NOMO-1 treated with DMSO at 0.1 percent for 48 hours (cell line): ENCODE measurements around the gene COPZ2.
A peak's percentile ranks its signal among the peaks of the same experiment; 100 is the strongest.
"Not testable (repeated sequence)": the region's sequence is repeated elsewhere in the genome, so short reads cannot be mapped to it uniquely, and the experiment has no call there.

Source experiments
- DNase-seq: peaks from one replicate; lab custom pipeline; 2025; ENCODE audit not compliant: unreplicated experiment; lab: John Stamatoyannopoulos, UW

COPZ2 gene

GRCh38 chr17:48031966-48032365 is 5.6 kb downstream of the COPZ2 start:
- DNase-seq, result no peak

- DNase-seq, result no peak
These were observed 7.1 kb downstream of the COPZ2 start for GRCh38 chr17:48030531-48030930.

DNA sequence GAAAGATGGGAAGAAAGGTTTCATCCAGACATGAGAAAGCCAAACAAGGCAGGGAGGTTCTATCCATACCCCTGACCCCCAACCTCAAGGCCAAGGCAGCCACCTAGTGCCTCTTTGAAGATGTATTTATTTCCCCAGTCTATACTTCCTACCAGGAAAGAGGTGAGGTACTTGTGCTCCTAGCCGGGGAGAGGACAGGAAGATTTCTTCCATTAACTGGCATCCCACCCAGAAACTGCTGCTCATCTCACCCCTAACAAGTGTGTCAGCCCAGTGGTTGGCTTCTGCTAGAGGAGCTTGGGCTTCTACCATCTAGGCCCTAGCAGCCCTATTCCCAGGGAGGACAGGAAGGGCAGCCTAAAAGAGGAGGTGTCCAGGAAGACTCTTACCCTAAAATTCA is 8.9 kb downstream of the COPZ2 start:
- no peak for DNase-seq

DNA sequence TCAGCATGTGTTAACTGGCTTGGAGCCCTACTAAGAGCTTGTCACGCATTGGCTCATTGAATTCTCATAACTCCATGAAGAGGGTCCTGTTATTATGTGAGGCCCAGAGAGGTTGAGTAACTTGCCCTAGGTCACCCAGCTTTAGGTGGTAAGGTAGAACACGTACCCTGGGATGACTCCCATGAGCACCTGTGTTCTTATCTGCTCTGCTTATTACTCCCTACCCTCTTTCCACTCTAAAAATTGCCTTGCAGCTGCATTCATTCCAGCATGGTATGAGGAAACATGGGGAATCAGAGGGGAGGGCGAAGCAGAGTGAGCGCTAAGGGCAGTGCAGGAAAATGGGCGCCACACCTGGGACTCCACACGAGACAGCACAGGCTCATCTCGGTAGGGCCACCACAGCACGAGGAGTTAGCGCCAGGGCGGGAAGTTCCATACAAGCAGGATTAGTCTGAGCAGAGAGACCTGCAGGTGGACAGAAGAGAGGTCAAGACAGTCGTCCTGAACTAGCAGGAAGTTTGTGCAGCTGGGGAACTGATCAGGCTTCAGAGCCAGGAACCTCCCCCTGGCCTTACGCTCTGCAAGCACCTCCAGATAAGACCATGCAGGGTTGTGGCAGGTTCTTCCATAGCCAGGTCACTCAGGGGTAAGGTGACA is 10.1 kb downstream of the COPZ2 start:
- DNase-seq, result no peak

- DNase-seq, result peak; percentile 84
These were observed 10.9 kb downstream of the COPZ2 start for GRCh38 chr17:48026502-48027321.

DNA sequence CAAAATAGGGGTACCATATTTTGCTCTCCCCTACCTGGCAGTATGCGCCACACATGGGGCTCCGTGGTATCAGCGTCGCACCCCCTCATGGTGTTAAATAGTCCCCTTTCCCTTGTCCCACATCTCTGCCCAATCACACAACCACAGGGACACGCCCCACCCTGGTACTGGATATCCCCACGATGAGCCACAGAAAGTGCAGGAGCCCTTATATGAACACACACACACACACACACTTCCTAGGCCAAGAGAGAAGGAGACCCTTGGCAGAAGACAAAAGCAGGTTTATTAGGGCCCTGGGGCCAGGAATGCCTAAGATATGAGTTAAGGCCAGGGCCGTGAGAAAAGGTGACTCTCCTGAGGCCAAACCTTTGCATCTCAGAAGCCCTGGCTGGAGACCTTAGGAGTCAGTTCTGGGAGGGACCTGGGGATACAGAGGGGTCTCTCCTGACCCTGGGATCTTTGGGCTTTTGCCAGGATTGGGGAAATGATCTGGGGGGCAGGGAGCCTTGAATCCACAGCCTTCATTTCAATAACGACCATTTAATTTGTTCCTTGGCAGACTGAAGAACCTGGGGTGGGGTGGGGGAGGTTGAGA is 11.6 kb downstream of the COPZ2 start:
- DNase-seq, result no peak

DNA sequence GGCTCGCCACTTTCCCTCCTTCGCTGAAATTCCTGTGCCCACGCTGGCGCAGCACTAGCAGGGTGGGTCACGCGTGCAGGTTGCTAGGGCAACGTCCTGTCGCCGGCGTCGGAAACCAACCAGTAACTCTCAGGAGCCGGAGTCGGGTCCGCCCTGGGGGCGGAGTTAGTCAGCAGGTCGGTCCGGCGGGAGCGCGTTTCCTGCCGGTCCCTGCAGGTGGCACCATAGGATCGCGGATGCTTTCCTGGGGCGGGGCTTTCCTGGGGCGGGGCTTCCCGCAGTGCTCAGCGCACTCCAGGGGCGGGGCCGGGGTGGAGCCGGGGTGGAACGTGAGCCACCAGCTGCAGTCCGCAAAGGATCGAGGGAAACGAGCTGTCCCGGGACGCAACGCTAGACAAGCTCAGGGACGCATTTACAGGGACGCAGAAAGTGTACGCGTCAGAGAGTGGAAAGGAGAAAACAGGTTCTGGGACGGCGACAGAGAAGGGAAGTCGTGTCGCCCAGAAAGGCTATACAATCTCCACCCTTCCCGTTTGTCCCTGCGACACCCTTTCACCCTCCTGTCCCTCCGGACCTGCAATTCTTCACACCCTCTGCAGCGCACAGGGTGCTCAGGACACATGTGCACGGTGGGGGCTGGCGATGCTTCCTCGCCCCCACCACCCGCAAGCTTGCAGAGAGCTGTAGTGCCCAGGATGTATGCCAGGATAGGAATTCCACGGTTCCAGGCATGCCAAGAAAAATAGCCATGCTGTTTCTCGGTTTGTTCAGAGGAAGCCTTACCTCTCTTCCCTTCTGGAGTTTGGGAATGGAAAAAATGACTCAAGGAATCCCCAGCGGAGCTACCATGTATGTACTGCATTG is 12.3 kb downstream of the COPZ2 start:
- peak; percentile 98 for DNase-seq

DNA sequence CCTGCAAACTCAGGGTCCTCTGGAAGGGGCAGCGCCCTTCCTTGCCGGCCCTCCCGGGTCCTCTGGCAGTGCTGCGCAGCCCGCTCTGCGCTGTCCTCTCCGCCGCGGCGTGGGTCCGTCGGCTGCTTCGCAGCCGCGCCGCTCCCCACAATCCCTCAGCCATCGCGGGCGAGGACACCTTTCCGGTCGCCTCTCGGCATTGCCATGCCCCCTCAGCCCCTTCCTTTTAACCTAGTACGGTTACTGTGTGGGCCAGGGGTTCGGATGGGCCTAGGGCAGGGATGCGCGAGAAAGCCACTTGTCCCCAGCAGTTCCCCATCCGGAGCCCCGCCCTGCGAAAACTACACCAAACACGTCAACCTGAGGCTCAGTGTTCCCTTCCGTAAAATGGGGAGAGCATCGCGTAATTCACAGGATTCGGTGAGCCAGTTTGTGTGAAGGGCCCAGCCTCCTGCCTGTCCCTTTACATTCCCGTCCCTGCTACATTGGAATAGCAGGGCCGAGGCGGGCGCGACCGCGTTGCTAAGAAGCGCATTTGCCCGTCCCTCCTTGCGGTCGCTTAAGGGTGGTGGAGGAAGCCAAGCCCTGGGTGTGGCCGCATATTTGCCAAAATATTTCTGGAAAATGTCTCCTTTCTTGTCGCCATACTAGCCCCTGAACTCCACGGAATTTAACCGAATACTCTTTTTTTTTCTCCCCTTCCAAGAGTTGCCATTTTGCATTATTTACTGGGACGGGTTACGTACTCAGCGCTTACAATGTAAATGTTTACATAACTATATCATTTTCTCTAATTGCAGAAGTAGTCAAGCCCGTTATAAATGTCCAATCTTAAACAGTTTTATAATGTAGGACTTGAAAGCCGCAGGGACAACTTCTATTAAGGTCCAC is 13.2 kb downstream of the COPZ2 start:
- DNase-seq, result peak; percentile 42

DNA sequence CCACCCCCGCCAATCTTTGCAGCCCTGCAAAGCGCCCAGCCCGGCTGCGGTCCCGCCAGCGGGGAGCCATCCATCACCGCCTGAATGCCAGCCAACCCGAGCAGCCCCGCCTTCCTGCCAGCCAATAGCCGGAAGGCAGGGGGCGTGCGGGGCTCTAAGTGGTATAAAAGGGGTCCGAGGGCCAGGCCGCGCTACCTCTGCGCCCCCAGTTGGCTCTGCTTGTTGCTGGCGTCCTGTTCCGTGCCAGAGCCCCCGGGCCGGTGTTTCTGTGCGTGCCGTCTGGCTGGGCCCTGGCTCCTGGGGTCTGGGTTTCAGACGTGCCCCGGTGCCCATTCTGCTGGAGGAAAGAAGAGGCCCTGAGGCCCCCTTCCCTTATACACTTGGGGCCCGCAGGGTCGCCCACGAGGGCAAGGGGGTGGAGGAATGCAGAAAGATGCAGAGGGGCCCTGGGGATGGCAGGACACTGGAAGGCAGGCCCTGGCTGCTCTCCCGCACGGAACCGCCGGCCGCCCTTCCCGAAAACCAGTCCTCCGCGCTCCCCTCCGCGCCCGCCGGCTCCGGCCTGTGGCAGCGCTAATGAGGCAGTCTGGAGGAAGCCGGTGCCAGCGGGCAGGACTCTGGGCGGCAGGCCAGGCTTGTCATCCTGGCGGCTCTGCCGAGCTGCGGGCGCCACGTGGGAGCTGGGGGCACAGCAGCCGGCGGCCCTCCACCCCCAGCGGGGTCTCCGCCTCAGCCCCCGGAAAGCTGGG is 14.0 kb downstream of the COPZ2 start:
- DNase-seq, result peak; percentile 52

DNA sequence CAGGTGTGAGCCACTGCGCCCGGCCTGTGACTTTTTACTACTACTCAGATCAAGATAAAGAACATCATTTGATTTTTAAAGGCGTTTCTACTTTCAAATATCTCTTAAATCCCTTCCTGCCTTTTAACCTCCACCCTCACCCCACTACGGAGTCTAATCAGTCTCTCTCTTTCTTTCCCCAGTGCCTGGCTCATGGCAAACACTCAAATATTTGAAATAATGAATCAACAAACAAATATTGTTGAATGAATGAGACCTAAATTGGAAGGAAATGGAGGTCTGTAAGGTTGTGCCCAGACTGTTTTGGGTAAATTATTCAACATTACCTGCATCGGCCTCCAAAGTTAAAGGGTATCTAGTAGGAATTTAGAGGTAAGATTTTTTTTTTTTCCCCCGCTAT is 14.7 kb downstream of the COPZ2 start:
- no peak for DNase-seq

DNA sequence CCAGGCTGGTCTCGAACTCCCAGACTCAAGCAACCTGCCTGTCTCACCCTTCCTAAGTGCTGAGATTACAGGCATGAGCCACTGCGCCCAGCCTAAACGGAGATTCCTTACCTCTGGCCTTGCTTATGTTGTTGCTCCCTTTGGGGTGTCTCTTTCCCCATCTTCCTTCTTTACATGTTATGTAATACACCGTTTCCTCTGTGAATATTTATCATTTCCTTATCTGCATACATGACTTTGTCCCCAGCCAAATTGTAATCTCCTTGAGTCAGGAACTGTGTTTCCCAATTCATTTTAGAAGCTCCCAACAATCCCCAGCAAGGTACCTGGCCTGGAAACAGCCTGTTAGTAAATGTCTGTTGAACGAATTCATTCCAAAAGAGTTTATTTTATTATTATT is 15.7 kb downstream of the COPZ2 start:
- peak; percentile 12 for DNase-seq

DNA sequence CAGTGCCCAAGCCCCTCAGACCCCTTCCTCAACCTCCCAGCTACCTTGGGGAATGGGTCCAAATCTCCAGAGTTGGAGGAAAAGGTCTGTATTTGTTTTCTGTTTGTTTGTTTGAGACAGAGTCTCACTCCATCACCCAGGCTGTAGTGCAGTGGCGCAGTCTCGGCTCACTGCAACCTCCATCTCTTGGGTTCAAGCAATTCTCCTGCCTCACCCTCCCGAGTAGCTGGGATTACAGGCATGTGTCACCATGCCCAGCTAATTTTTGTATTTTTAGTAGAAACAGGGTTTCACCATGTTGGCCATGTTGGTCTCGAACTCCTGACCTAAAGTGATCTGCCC is 19.8 kb downstream of the COPZ2 start:
- DNase-seq, result not testable (repeated sequence)

DNA sequence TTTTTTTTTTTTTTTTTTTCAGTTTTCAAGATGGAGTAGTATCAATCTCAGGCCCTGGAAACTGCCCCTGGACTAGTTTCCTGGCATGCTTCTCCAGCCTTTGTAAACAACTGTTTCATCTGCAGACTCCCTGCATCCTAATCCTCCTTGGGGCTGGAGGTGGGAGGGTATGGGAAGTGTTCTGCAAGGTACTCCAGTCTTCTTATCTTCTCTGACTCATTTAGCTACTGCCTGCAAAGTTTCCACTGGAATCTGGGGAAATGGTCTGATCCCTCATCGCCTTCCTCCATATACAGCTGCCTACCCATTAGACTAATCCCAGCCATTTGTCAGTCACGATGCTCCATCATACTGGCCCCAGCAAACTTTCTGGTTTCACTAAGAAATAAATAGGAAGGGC is 21.5 kb downstream of the COPZ2 start:
- DNase-seq, result no peak

DNA sequence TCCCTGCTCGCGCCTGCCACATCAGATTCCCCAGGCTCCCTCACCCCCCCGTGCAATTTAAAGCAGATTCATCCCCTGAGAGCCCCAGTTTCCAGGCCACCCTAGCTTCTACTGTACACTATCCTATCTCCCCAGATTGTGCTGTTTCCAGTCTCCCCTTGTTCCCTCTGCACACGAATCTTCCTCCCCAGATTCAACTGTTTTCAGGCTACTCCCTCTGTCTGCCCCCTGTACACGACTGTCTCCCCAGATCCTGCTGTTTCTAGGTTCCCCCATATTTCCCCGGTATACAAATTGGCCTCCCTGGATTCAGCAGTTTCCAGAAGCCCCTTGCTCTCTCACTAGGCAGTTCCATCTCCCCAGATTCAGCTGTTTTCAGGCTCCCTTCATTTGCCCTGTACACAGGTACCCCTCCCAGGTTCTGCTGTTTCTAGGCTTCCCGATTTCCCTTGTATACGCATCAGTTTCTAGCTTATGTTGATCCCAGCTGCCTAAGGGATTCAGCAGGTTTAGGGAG is 22.9 kb downstream of the COPZ2 start:
- DNase-seq, result no peak

DNA sequence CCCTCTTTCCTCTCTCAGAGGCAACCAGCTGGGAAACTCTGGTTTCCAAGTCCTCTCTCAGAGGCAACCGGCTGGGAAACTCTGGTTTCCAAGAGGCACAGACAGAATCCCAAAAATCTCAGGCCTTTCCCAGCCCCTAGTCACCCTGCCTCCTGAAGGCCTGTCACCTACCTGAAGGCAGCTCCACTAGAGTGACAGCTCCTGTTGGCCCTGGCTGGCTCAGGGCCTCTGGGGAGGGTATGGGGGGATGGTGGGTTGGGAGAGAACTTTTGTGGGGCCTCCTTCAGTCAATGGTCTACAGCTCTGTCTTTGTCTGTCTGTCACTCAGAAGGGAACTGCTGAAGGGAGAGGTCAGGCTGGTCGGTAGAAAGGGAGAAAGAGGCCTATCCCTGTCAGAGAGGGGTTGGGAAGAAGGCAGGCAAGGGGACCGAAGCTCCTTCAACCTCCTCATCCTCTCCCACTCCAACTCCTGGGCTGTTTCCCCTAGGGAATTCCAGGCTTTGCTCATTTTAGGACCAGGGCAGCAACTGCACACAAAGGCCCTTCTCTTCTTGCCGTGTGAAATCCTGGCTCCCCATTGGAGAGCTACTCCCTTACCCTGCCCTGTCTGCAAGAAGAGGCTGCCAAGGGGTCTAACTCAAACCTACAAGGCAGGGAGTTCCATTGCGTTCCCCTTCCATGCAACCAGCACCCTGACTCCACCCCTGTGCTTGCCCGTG is 23.6 kb downstream of the COPZ2 start:
- DNase-seq, result no peak

GRCh38 chr17:48012654-48013053 is 24.9 kb downstream of the COPZ2 start:
- no peak for DNase-seq

- no peak for DNase-seq
These were observed 25.5 kb downstream of the COPZ2 start for GRCh38 chr17:48012151-48012520.

DNA sequence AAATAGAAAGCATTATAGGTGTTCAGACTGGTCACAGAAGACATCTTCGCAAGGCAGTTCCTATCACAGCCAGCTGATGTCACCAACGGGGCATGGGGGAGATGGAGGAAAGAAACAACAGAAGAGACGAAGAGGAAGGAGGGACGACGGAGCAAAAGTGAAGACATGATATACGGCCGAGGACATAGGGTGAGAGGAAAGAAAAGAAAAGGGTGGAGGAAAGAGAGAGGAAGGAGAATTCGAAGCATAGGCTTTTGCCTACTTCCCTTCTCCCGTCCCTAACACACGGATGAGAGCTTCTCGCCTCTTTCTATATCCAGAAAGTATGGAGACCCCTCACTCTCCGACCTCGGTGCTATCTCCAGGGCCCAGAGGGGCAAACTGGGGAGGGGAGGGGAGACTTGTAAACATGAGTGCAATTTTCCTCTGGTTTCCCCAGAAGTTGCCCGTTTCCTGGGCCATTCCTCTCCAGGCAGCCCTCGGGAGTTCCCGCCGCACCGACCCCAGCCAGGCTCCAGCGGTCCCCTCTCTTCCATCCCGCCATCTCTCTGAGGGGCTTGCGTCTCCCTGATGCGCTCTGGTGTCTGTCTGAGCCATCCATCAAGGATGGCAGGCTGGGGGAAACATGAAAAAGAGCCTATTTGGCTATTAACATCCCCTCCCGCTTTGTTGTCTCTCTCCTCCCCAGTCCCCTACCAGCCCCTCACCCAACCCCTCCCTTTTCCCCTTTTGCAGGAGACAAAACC is 26.0 kb downstream of the COPZ2 start:
- DNase-seq, result peak; percentile 77
